GM19099 (cell line): ENCODE data around the gene THAP4.

Experiments
- POLR2A ChIP-seq: IDR thresholded peaks from 3 replicates; pipeline ENCODE4 v1.6.1; 2011; ENCODE audit warnings: low read depth; ENCODE audit not compliant: insufficient read length; ENCODE audit errors: extremely low read depth

THAP4 gene

DNA sequence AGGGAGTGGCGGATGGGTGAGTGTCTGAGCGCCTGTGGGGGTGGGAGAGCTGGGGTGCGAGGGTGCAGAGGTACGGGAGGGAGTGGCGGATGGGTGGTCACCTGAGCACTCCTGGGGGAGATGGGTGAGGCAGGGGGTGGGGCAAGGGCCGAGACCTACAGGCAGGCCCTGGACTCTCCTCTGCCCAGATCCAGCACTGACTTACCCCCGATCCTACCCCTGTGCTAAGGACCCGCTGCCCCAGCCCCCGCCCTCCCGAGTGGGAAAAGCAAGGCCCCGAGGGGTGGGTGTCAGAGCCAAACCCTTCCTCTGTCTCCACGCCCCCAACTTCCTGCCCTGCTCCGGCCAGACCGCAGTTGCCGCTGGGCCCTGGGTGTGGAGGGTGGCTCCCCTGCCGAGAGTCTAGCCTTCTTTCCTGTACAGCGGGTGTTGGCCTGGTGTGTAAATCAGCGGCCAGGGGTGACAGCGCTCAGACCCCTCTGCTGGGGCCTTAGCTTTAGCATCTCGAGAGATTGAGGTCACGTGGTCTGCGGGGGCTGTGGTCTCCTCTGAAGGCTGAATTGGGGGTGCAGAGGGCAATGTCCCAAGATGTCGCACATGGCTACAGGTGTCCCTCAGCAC is 65.9 kb downstream of the THAP4 start:
- no peak for TF ChIP-seq POLR2A

- no peak for TF ChIP-seq POLR2A
Observed at GRCh38 chr2:241569831-241570281, 67.1 kb downstream of the THAP4 start.

- no peak for TF ChIP-seq POLR2A
Observed at GRCh38 chr2:241568726-241569125, 68.2 kb downstream of the THAP4 start.

DNA sequence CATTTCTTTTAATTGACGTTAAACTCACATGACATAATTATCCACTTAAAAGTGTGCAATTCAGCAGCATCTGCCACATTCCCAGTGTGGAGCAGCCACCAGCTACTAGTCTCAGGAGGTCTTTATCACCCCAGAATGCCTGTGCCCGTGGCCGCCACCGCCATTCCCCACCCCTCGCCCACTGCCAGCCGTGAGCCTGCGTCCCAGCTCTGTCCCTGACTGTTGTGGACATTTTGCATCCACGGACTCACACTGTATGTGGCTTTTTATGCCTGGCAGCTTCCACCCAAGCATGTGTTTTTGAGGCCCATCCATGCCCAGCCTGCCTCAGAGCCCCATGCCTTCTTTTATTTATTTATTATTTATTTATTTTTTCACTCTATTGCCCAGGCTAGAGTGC is 69.2 kb downstream of the THAP4 start:
- TF ChIP-seq POLR2A: no peak

GRCh38 chr2:241566468-241566867 is 70.5 kb downstream of the THAP4 start:
- TF ChIP-seq POLR2A: no peak

DNA sequence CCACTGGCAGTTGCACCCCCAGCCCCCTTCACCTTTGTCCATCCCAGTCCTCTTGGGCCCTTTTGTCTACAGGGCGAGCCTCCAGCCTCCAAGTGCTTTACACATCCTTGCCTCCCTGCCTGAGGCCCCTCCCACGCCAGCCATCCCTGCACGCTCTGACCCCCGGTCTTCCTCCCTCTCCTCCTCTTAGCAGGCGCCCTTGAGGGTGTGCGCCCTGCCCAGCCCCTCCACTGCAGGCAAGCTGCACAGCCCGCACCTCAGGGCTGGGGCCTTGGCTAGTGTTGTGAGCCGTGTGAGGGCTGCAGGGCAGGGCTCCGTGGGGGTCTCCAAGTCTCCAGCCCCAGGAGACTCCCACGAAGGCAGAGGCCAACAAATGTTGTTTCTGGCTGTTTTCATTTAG is 71.5 kb downstream of the THAP4 start:
- no peak for TF ChIP-seq POLR2A

DNA sequence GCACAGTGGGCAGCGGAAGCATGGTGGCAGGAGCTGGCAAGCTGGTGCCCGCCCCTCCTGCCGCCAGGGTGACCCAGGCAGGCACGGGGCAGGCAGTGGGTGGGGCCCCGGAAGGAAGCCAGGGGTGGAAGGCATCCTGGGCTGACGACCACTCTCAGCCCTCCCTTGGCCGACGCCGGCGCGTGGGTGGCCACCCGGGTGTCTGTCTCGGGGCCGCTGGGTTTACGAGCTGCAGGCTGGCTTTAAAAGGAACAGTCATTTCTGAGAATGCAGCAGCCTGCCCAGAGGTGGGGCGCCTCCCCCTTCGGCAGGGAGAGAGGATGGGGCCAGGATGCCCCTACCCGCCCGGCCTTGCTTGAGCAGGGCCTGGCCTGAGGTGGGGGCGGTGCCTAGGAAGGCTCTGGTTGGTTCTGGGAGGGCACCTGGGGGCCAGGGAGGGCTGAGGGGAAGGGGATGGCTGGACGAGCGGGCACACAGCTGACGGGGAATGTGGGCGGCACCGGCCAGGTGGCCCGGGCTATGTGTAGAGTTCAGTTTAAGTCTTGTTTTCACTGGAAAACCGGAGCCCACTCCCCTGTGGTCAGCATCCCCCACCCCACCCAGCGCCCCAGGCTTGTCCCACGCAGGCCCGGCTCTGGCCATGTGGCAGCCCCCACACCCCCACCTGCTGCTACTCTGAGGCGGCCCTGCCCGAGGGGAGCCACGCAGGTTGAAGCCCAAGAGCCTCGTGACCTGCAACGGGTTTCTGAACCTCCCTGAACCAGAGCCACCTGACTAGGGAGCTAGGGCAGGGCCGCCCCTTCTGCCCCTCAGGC is 72.2 kb downstream of the THAP4 start:
- TF ChIP-seq POLR2A: no peak

DNA sequence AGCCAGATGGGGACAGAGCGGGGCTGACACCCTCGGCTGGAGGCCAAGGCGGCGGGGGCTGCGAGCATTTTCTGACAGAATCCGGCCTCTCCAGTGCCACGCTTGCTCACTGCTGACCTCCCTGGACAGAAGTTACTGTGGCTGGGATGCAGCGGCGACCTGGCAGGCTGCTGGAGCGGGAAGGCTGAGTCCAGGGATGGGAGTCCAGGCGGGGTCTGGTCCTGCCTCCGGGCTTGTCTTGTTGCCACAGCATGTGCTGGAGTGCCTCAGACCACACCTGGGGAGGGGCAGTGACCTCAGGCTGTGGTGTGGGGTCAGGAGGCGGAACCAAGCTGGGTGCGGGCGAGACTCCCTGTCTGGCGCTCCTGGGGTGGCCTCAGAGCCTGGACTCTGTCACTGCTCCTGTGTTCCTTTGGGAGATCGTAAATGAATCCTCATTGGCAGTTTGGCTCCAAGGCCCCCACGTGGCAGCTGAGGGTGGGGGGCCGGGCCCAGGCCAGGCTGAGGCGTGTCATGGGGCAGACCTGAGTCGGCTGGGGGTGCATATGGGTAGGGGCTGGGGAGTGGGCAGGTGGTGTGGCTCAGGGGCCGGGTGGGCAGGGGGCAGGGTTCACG is 72.9 kb downstream of the THAP4 start:
- TF ChIP-seq POLR2A: no peak

DNA sequence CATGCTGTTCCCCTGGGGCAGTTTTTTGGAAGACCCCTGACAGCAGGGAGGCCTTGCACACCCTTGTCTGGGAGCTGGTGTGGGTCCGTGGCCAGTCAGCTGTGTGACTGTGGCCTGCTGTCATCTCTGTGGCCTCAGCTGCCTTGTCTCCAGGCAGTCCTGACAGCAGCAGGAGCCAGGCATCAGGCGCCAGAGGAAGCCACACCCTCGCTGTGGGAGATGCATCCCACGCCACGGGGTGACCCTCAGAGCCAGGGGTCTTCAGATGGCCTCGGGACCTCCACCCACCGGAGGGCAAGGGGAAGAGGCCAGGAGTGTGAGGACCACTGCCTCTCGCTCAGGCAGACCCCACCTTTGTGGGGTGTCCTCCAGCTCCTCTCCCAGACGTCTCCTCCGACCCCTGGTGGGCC is 73.4 kb downstream of the THAP4 start:
- no peak for TF ChIP-seq POLR2A

- no peak for TF ChIP-seq POLR2A
Observed at GRCh38 chr2:241563031-241563507, 73.9 kb downstream of the THAP4 start.

DNA sequence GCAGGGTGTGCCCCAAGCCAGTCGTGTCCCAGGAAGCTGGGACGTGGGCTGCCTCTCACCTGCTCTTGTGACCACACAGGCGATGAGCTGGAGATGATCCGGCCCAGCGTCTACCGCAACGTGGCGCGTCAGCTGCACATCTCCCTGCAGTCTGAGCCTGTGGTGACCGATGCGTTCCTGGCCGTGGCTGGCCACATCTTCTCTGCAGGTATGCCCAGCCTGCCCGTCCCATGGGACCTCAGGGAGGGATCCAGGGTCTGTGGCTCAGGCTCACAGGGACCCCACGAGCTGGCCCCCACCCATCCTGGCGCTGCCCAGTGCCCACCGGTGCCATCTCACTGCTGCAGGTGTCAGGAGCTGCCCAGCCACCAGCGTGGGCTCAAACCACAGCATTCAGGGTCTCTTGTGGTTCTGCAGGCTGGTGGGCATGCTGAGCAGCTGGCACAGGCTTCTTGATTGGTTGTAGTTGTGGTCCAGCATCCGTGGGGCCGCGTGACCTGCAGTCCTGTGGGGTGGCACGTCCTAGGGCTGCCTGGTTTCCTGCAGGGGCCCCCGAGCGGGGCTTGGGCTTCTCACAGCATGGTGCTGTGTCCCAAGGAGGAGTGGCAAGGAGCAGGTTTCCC is 74.6 kb downstream of the THAP4 start:
- TF ChIP-seq POLR2A: no peak

DNA sequence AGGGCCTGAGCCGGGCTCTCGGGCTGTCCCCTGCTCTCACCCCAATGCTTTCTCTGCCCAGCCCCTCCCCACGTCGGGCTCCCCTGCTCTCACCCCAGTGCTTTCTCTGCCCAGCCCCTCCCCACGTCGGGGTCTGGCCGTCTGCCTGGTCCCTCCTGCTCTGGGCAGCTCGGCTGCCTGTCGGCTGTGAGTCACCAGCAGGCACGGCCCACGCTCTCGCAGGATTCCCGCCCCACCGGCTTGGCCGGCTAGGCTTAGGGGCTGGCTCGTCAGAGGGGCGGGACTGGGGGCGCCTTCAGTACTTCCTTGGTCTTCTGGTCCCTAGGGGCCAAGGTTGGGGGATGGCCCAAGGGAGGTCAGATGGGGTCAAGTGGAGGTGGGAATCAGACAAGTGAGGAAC is 75.1 kb downstream of the THAP4 start:
- no peak for TF ChIP-seq POLR2A

- no peak for TF ChIP-seq POLR2A
Observed at GRCh38 chr2:241560883-241561474, 76.0 kb downstream of the THAP4 start.

DNA sequence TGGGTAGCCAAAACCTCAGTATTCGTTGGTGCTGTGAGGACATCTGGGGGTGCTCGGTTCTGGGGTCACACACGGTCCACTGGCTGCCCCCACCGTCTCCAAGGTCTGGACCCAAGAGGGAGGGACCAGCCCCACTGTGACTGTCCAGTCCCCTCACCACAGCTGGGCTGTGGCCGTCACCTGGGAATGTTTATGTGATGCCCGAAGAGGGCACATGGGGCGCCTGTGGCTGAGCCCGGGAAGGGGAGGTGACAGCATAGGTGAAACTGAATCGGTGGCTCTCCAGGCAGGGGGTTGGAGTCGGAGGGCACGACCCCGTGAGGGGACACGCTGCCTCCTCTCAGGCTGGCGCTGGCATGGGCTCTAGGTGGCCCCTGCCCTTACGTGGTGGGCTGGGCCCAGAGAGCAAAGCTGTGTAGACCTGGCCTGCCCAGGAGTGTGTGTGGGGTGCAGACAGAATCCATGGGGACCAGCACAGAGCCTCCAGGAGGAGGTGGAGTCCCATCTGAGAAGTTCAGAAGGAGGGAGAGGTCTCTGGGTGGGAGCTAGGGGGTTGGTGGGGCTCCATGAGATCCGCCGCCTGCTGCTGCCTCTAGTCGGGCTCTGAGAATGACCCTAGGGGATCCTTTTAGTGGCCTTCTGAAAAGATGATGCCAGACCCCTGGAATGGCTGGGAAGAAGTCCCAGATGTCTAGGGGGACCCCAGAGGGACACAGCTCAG is 76.6 kb downstream of the THAP4 start:
- no peak for TF ChIP-seq POLR2A
